Measurements from ENCODE around the gene USP17L21. TPM values are rescaled to one million over a fixed set of nuclear protein-coding genes. Genes with fewer than 3 reads are reported as not detected.
"Not testable (repeated sequence)": the region's sequence is repeated elsewhere in the genome, so short reads cannot be mapped to it uniquely, and the experiment has no call there.

USP17L21 gene
- polyA plus RNA-seq, 1 of the 3 experiments (the other 2 are of a cell fraction): not detected

DNA sequence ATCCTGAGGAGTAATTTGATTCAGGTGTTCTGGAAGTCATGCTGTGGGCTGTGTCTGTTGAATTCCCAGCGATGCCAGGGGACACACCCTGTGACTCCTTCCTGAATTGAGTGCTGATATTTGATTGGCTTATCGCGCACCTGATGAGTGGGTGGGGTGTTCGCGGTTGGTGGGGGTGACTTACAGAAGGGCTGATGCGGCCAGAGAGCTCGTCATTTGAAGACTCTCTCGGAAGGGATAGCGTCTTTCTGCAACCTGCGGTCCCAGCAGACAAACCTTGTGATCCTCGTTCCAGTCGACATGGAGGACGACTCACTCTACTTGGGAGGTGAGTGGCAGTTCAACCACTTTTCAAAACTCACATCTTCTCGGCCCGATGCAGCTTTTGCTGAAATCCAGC, 28.6 kb upstream of the USP17L21 start, which contains the start of gene USP17L15:
USP17L15 (plus strand) TSS at position 301 of the 400 bp plus-strand sequence; CDS start at position 301, 0 bp downstream.
- H3K9me3 ChIP-seq; H3K9me2 ChIP-seq; H3K27ac ChIP-seq (ENCODE audit: low read depth in 2 of 2, low read length in 1 of 2); DNase-seq; POLR2A ChIA-PET; H3K36me3 ChIP-seq (replicated peaks in 1 of 2; ENCODE audit: control insufficient read depth in 1 of 2, insufficient read depth in 2 of 2, low read length in 1 of 2); H3K27me3 ChIP-seq (ENCODE audit: insufficient read depth); H2AFZ ChIP-seq (ENCODE audit: low read depth); CTCF ChIA-PET; H3F3A ChIP-seq (replicated peaks; ENCODE audit: insufficient read depth); H3K4me1 ChIP-seq (ENCODE audit: control insufficient read depth in 1 of 2, insufficient read depth in 2 of 2, low read depth in 1 of 2, low read length in 1 of 2); H3K9ac ChIP-seq; H3K4me2 ChIP-seq; H3K4me3 ChIP-seq (ENCODE audit: low read depth in 2 of 2, low read length in 1 of 2); H3K79me2 ChIP-seq (ENCODE audit: insufficient read depth); H4K20me1 ChIP-seq (ENCODE audit: insufficient read depth): not testable (repeated sequence)
- no CpG with 5 or more reads among the region's 15 CpGs for WGBS (ENCODE audit: low lambda C conversion rate)

DNA sequence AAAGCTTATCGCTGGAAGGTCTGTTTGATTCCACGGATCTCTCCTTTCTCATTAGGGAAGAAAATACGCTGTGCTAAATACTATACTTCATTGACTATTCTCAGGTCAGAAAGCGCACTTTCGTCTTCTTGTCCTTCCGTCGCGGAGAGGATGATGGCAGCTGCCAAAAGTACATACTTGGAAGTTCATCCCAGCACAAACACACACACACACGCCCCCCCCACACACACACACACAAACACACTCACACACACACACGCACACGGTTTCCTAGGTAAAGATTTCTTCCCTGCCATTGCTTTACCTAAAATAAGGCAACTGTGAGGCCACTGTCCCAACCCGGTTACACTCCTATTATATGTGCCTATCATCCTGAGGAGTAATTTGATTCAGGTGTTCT, 24.2 kb upstream of the USP17L21 start:
- H3K79me2 ChIP-seq (ENCODE audit: insufficient read depth); H3K9me2 ChIP-seq; H3K9ac ChIP-seq; DNase-seq; POLR2A ChIA-PET; H4K20me1 ChIP-seq (ENCODE audit: insufficient read depth); H3K36me3 ChIP-seq (replicated peaks in 1 of 2; ENCODE audit: control insufficient read depth in 1 of 2, insufficient read depth in 2 of 2, low read length in 1 of 2); H3K27me3 ChIP-seq (ENCODE audit: insufficient read depth); H3K9me3 ChIP-seq; CTCF ChIA-PET; H3K4me2 ChIP-seq; H3K27ac ChIP-seq (ENCODE audit: low read depth in 2 of 2, low read length in 1 of 2); H2AFZ ChIP-seq (ENCODE audit: low read depth); H3F3A ChIP-seq (replicated peaks; ENCODE audit: insufficient read depth); H3K4me1 ChIP-seq (ENCODE audit: control insufficient read depth in 1 of 2, insufficient read depth in 2 of 2, low read depth in 1 of 2, low read length in 1 of 2); H3K4me3 ChIP-seq (ENCODE audit: low read depth in 2 of 2, low read length in 1 of 2): not testable (repeated sequence)
- 5% methylated on average over 3 of the region's 12 CpGs for WGBS (ENCODE audit: low lambda C conversion rate)

DNA sequence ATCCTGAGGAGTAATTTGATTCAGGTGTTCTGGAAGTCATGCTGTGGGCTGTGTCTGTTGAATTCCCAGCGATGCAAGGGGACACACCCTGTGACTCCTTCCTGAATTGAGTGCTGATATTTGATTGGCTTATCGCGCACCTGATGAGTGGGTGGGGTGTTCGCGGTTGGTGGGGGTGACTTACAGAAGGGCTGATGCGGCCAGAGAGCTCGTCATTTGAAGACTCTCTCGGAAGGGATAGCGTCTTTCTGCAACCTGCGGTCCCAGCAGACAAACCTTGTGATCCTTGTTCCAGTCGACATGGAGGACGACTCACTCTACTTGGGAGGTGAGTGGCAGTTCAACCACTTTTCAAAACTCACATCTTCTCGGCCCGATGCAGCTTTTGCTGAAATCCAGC, 19.1 kb upstream of the USP17L21 start, which contains the start of gene USP17L17:
USP17L17 (plus strand) TSS at position 301 of the 400 bp plus-strand sequence; CDS start at position 301, 0 bp downstream.
- H3K4me1 ChIP-seq (ENCODE audit: control insufficient read depth in 1 of 2, insufficient read depth in 2 of 2, low read depth in 1 of 2, low read length in 1 of 2); H2AFZ ChIP-seq (ENCODE audit: low read depth); H3K4me2 ChIP-seq; CTCF ChIA-PET; DNase-seq; H3K27ac ChIP-seq (ENCODE audit: low read depth in 2 of 2, low read length in 1 of 2); H3K27me3 ChIP-seq (ENCODE audit: insufficient read depth); H3K9me3 ChIP-seq; H3K4me3 ChIP-seq (ENCODE audit: low read depth in 2 of 2, low read length in 1 of 2); H3K9me2 ChIP-seq; H3K79me2 ChIP-seq (ENCODE audit: insufficient read depth); H4K20me1 ChIP-seq (ENCODE audit: insufficient read depth); H3K9ac ChIP-seq; H3K36me3 ChIP-seq (replicated peaks in 1 of 2; ENCODE audit: control insufficient read depth in 1 of 2, insufficient read depth in 2 of 2, low read length in 1 of 2); H3F3A ChIP-seq (replicated peaks; ENCODE audit: insufficient read depth); POLR2A ChIA-PET: not testable (repeated sequence)
- WGBS (ENCODE audit: low lambda C conversion rate): 24% methylated on average over 12 of the region's 14 CpGs

DNA sequence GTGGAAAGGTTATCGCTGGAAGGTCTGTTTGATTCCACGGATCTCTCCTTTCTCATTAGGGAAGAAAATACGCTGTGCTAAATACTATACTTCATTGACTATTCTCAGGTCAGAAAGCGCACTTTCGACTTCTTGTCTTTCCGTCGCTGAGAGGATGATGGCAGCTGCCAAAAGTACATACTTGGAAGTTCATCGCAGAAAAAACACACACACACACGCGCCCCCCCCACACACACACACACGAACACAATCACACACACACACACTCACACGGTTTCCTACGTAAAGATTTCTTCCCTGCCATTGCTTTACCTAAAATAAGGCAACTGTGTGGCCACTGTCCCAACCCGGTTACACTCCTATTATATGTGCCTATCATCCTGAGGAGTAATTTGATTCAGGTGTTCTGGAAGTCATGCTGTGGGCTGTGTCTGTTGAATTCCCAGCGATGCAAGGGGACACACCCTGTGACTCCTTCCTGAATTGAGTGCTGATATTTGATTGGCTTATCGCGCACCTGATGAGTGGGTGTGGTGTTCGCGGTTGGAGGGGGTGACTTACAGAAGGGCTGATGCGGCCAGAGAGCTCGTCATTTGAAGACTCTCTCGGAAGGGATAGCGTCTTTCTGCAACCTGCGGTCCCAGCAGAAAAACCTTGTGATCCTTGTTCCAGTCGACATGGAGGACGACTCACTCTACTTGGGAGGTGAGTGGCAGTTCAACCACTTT, 14.6 kb upstream of the USP17L21 start, which contains the start of gene USP17L18:
USP17L18 (plus strand) TSS at position 678 of the 728 bp plus-strand sequence; CDS start at position 678, 0 bp downstream.
- H3K4me3 ChIP-seq (ENCODE audit: low read depth in 2 of 2, low read length in 1 of 2); H3F3A ChIP-seq (replicated peaks; ENCODE audit: insufficient read depth); POLR2A ChIA-PET; H3K36me3 ChIP-seq (replicated peaks in 1 of 2; ENCODE audit: control insufficient read depth in 1 of 2, insufficient read depth in 2 of 2, low read length in 1 of 2); H3K4me2 ChIP-seq; H3K79me2 ChIP-seq (ENCODE audit: insufficient read depth); H3K9me3 ChIP-seq; DNase-seq; H3K4me1 ChIP-seq (ENCODE audit: control insufficient read depth in 1 of 2, insufficient read depth in 2 of 2, low read depth in 1 of 2, low read length in 1 of 2); H4K20me1 ChIP-seq (ENCODE audit: insufficient read depth); H3K9ac ChIP-seq; H3K9me2 ChIP-seq; H2AFZ ChIP-seq (ENCODE audit: low read depth); CTCF ChIA-PET; H3K27ac ChIP-seq (ENCODE audit: low read depth in 2 of 2, low read length in 1 of 2); H3K27me3 ChIP-seq (ENCODE audit: insufficient read depth): not testable (repeated sequence)
- WGBS (ENCODE audit: low lambda C conversion rate): 26% methylated on average over 16 of the region's 26 CpGs

DNA sequence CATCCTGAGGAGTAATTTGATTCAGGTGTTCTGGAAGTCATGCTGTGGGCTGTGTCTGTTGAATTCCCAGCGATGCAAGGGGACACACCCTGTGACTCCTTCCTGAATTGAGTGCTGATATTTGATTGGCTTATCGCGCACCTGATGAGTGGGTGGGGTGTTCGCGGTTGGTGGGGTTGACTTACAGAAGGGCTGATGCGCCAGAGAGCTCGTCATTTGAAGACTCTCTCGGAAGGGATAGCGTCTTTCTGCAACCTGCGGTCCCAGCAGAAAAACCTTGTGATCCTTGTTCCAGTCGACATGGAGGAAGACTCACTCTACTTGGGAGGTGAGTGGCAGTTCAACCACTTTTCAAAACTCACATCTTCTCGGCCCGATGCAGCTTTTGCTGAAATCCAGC, 9.6 kb upstream of the USP17L21 start, which contains the start of gene USP17L19:
USP17L19 (plus strand) TSS at position 301 of the 400 bp plus-strand sequence; CDS start at position 301, 0 bp downstream.
- DNase-seq; H2AFZ ChIP-seq (ENCODE audit: low read depth); H3K27ac ChIP-seq (ENCODE audit: low read depth in 2 of 2, low read length in 1 of 2); POLR2A ChIA-PET; H3K4me3 ChIP-seq (ENCODE audit: low read depth in 2 of 2, low read length in 1 of 2); H3K4me1 ChIP-seq (ENCODE audit: control insufficient read depth in 1 of 2, insufficient read depth in 2 of 2, low read depth in 1 of 2, low read length in 1 of 2); H4K20me1 ChIP-seq (ENCODE audit: insufficient read depth); H3K9me2 ChIP-seq; H3K4me2 ChIP-seq; CTCF ChIA-PET; H3K27me3 ChIP-seq (ENCODE audit: insufficient read depth); H3F3A ChIP-seq (replicated peaks; ENCODE audit: insufficient read depth); H3K36me3 ChIP-seq (replicated peaks in 1 of 2; ENCODE audit: control insufficient read depth in 1 of 2, insufficient read depth in 2 of 2, low read length in 1 of 2); H3K79me2 ChIP-seq (ENCODE audit: insufficient read depth); H3K9me3 ChIP-seq; H3K9ac ChIP-seq: not testable (repeated sequence)
- no CpG with 5 or more reads among the region's 13 CpGs for WGBS (ENCODE audit: low lambda C conversion rate)

DNA sequence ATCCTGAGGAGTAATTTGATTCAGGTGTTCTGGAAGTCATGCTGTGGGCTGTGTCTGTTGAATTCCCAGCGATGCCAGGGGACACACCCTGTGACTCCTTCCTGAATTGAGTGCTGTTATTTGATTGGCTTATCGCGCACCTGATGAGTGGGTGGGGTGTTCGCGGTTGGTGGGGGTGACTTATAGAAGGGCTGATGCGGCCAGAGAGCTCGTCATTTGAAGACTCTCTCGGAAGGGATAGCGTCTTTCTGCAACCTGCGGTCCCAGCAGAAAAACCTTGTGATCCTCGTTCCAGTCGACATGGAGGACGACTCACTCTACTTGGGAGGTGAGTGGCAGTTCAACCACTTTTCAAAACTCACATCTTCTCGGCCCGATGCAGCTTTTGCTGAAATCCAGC, 4.8 kb upstream of the USP17L21 start, which contains the start of gene USP17L20:
USP17L20 (plus strand) TSS at position 301 of the 400 bp plus-strand sequence; CDS start at position 301, 0 bp downstream.
- H3K4me1 ChIP-seq (ENCODE audit: control insufficient read depth in 1 of 2, insufficient read depth in 2 of 2, low read depth in 1 of 2, low read length in 1 of 2); H3K4me2 ChIP-seq; H3K27ac ChIP-seq (ENCODE audit: low read depth in 2 of 2, low read length in 1 of 2); H2AFZ ChIP-seq (ENCODE audit: low read depth); H3K36me3 ChIP-seq (replicated peaks in 1 of 2; ENCODE audit: control insufficient read depth in 1 of 2, insufficient read depth in 2 of 2, low read length in 1 of 2); DNase-seq; H4K20me1 ChIP-seq (ENCODE audit: insufficient read depth); POLR2A ChIA-PET; H3K9ac ChIP-seq; H3F3A ChIP-seq (replicated peaks; ENCODE audit: insufficient read depth); CTCF ChIA-PET; H3K9me3 ChIP-seq; H3K79me2 ChIP-seq (ENCODE audit: insufficient read depth); H3K27me3 ChIP-seq (ENCODE audit: insufficient read depth); H3K4me3 ChIP-seq (ENCODE audit: low read depth in 2 of 2, low read length in 1 of 2); H3K9me2 ChIP-seq: not testable (repeated sequence)
- WGBS (ENCODE audit: low lambda C conversion rate): no CpG with 5 or more reads among the region's 15 CpGs

Data from SK-N-SH (cell line).